ENCODE results near the gene CASQ1. TPM values are rescaled to one million over a fixed set of nuclear protein-coding genes. Genes with fewer than 3 reads are reported as not detected.
A peak's percentile ranks its signal among the peaks of the same experiment; 100 is the strongest.

The CASQ1 gene
- total and polyA plus RNA-seq, 4 donors: 0.99 to 4.6 (median 1.3) TPM

- DNase-seq (ENCODE audit: low read depth in 4 of 6, low spot score in 6 of 6): no peak
- Histone ChIP-seq H3K36me3 (ENCODE audit: control insufficient read depth, insufficient read depth, low read length) (no peaks in the 10 kb centered on the region), H3K27me3 (ENCODE audit: control insufficient read depth, insufficient read depth, low read length) (no peaks in the 10 kb centered on the region), H3K4me3 (ENCODE audit: low read depth, low read length) (no peak overlapping the region), H3K4me1 (ENCODE audit: control insufficient read depth, insufficient read depth, low read length) (peaks cover 27% of the 10 kb centered on the region), H3K9me3 (ENCODE audit: control insufficient read depth, insufficient read depth, low read length) (no peaks in the 10 kb centered on the region), H3K27ac (ENCODE audit: low read depth, low read length) (no peak overlapping the region)
- WGBS (ENCODE audit: insufficient coverage): 92% methylated on average over 3 of the region's 4 CpGs
Observed at GRCh38 chr1:160196143-160196542, 5.8 kb downstream of the CASQ1 start.

- H3K9me3 ChIP-seq (ENCODE audit: control insufficient read depth, insufficient read depth, low read length): no peaks in the 10 kb centered on the region
- 26% methylated on average over 2 of the region's 4 CpGs for WGBS (ENCODE audit: insufficient coverage)
- H3K36me3 ChIP-seq (ENCODE audit: control insufficient read depth, insufficient read depth, low read length): no peaks in the 10 kb centered on the region
- no peak overlapping the region for H3K4me3 ChIP-seq (ENCODE audit: low read depth, low read length)
- peak in 3 of 6 donors; percentile 29 to 87 (median 59) for DNase-seq (ENCODE audit: low read depth in 4 of 6, low spot score in 6 of 6)
- H3K27me3 ChIP-seq (ENCODE audit: control insufficient read depth, insufficient read depth, low read length): no peaks in the 10 kb centered on the region
- peaks cover 22% of the 10 kb centered on the region for H3K4me1 ChIP-seq (ENCODE audit: control insufficient read depth, insufficient read depth, low read length)
- H3K27ac ChIP-seq (ENCODE audit: low read depth, low read length): no peak overlapping the region
Observed at GRCh38 chr1:160197231-160197630, 6.9 kb downstream of the CASQ1 start.

- Histone ChIP-seq H3K4me1 (ENCODE audit: control insufficient read depth, insufficient read depth, low read length) (peaks cover 21% of the 10 kb centered on the region), H3K27ac (ENCODE audit: low read depth, low read length) (no peak overlapping the region), H3K36me3 (ENCODE audit: control insufficient read depth, insufficient read depth, low read length) (no peaks in the 10 kb centered on the region), H3K9me3 (ENCODE audit: control insufficient read depth, insufficient read depth, low read length) (no peaks in the 10 kb centered on the region), H3K27me3 (ENCODE audit: control insufficient read depth, insufficient read depth, low read length) (no peaks in the 10 kb centered on the region), H3K4me3 (ENCODE audit: low read depth, low read length) (no peak overlapping the region)
- no peak for DNase-seq (ENCODE audit: low read depth in 4 of 6, low spot score in 6 of 6)
- WGBS (ENCODE audit: insufficient coverage): 96% methylated on average over 2 of the region's 4 CpGs
Observed at GRCh38 chr1:160200786-160201185, 10.4 kb downstream of the CASQ1 start.

GRCh38 chr1:160204526-160205241 lies 14.3 kb downstream of the CASQ1 start:
- Histone ChIP-seq H3K9me3 (ENCODE audit: control insufficient read depth, insufficient read depth, low read length) (no peaks in the 10 kb centered on the region), H3K36me3 (ENCODE audit: control insufficient read depth, insufficient read depth, low read length) (peaks cover 25% of the 10 kb centered on the region), H3K27ac (ENCODE audit: low read depth, low read length) (peak overlapping the region; percentile 86), H3K4me1 (ENCODE audit: control insufficient read depth, insufficient read depth, low read length) (peaks cover 48% of the 10 kb centered on the region), H3K27me3 (ENCODE audit: control insufficient read depth, insufficient read depth, low read length) (no peaks in the 10 kb centered on the region), H3K4me3 (ENCODE audit: low read depth, low read length) (peak overlapping the region; percentile 26)
- DNase-seq (ENCODE audit: low read depth in 4 of 6, low spot score in 6 of 6): peak in 1 of 6 donors; percentile 18
- 71% methylated on average over 1 of the region's 7 CpGs for WGBS (ENCODE audit: insufficient coverage)

- peak in 4 of 6 donors; percentile 69 to 94 (median 87) for DNase-seq (ENCODE audit: low read depth in 4 of 6, low spot score in 6 of 6)
Observed at GRCh38 chr1:160205242-160206035, 15.1 kb downstream of the CASQ1 start, which contains the start of gene PEA15. Gene PEA15, plus strand, starts transcription at chr1:160205384. Its CDS starts 6,161 bp downstream, at chr1:160211545.

GRCh38 chr1:160206036-160206389 lies 15.6 kb downstream of the CASQ1 start:
- Histone ChIP-seq H3K9me3 (ENCODE audit: control insufficient read depth, insufficient read depth, low read length) (no peaks in the 10 kb centered on the region), H3K36me3 (ENCODE audit: control insufficient read depth, insufficient read depth, low read length) (peaks cover 27% of the 10 kb centered on the region), H3K27ac (ENCODE audit: low read depth, low read length) (peak overlapping the region; percentile 94), H3K27me3 (ENCODE audit: control insufficient read depth, insufficient read depth, low read length) (no peaks in the 10 kb centered on the region), H3K4me3 (ENCODE audit: low read depth, low read length) (peak overlapping the region; percentile 94), H3K4me1 (ENCODE audit: control insufficient read depth, insufficient read depth, low read length) (peaks cover 62% of the 10 kb centered on the region)
- peak in 2 of 6 donors; percentile 72 to 75 for DNase-seq (ENCODE audit: low read depth in 4 of 6, low spot score in 6 of 6)
- WGBS (ENCODE audit: insufficient coverage): 2% methylated on average over 6 of the region's 9 CpGs

More at GRCh38 chr1:160205242-160206035, 15.1 kb downstream of the CASQ1 start, which contains the start of gene PEA15:
- WGBS (ENCODE audit: insufficient coverage): under 1% methylated on average over 62 of the region's 76 CpGs
- H3K36me3 ChIP-seq (ENCODE audit: control insufficient read depth, insufficient read depth, low read length): peaks cover 27% of the 10 kb centered on the region
- H3K9me3 ChIP-seq (ENCODE audit: control insufficient read depth, insufficient read depth, low read length): no peaks in the 10 kb centered on the region
- no peaks in the 10 kb centered on the region for H3K27me3 ChIP-seq (ENCODE audit: control insufficient read depth, insufficient read depth, low read length)
- peak within 1 kb of the TSS; percentile 94 for H3K4me3 ChIP-seq (ENCODE audit: low read depth, low read length)
- H3K27ac ChIP-seq (ENCODE audit: low read depth, low read length): peak within 1 kb of the TSS; percentile 94
- H3K4me1 ChIP-seq (ENCODE audit: control insufficient read depth, insufficient read depth, low read length): peaks cover 56% of the 10 kb centered on the region

GRCh38 chr1:160206421-160207117 lies 16.2 kb downstream of the CASQ1 start:
- Histone ChIP-seq H3K9me3 (ENCODE audit: control insufficient read depth, insufficient read depth, low read length) (no peaks in the 10 kb centered on the region), H3K4me3 (ENCODE audit: low read depth, low read length) (peak overlapping the region; percentile 94), H3K4me1 (ENCODE audit: control insufficient read depth, insufficient read depth, low read length) (peaks cover 67% of the 10 kb centered on the region), H3K36me3 (ENCODE audit: control insufficient read depth, insufficient read depth, low read length) (peaks cover 29% of the 10 kb centered on the region), H3K27me3 (ENCODE audit: control insufficient read depth, insufficient read depth, low read length) (no peaks in the 10 kb centered on the region), H3K27ac (ENCODE audit: low read depth, low read length) (peak overlapping the region; percentile 94)
- WGBS (ENCODE audit: insufficient coverage): 10% methylated on average over 7 of the region's 9 CpGs
- DNase-seq (ENCODE audit: low read depth in 4 of 6, low spot score in 6 of 6): peak in 2 of 6 donors; percentile 44 to 48

GRCh38 chr1:160207118-160207650 lies 16.8 kb downstream of the CASQ1 start:
- Histone ChIP-seq H3K4me1 (ENCODE audit: control insufficient read depth, insufficient read depth, low read length) (peaks cover 69% of the 10 kb centered on the region), H3K27ac (ENCODE audit: low read depth, low read length) (peak overlapping the region; percentile 90), H3K36me3 (ENCODE audit: control insufficient read depth, insufficient read depth, low read length) (peaks cover 34% of the 10 kb centered on the region), H3K4me3 (ENCODE audit: low read depth, low read length) (peak overlapping the region; percentile 94), H3K27me3 (ENCODE audit: control insufficient read depth, insufficient read depth, low read length) (no peaks in the 10 kb centered on the region), H3K9me3 (ENCODE audit: control insufficient read depth, insufficient read depth, low read length) (no peaks in the 10 kb centered on the region)
- 42% methylated on average over 4 of the region's 4 CpGs for WGBS (ENCODE audit: insufficient coverage)
- no peak for DNase-seq (ENCODE audit: low read depth in 4 of 6, low spot score in 6 of 6)
